HL-60 (cell line): ENCODE measurements around the gene PSTPIP1.

ENCODE experiments used
- POLR2AphosphoS5 ChIP-seq: IDR thresholded peaks from 2 replicates; pipeline ENCODE4 v1.6.1; 2012; ENCODE audit warnings: low read depth
- TF ChIP-seq, protein P1 (sequence below): IDR thresholded peaks from one replicate; pipeline ENCODE4 v1.5.1; 2011; ENCODE audit warnings: low read length, control low read depth, inconsistent platforms; ENCODE audit not compliant: insufficient read depth
- TF ChIP-seq, protein P2 (sequence below): IDR thresholded peaks from 2 replicates; pipeline ENCODE4 v1.6.1; 2012; ENCODE audit warnings: low read depth; ENCODE audit not compliant: insufficient replicate concordance

DNA sequence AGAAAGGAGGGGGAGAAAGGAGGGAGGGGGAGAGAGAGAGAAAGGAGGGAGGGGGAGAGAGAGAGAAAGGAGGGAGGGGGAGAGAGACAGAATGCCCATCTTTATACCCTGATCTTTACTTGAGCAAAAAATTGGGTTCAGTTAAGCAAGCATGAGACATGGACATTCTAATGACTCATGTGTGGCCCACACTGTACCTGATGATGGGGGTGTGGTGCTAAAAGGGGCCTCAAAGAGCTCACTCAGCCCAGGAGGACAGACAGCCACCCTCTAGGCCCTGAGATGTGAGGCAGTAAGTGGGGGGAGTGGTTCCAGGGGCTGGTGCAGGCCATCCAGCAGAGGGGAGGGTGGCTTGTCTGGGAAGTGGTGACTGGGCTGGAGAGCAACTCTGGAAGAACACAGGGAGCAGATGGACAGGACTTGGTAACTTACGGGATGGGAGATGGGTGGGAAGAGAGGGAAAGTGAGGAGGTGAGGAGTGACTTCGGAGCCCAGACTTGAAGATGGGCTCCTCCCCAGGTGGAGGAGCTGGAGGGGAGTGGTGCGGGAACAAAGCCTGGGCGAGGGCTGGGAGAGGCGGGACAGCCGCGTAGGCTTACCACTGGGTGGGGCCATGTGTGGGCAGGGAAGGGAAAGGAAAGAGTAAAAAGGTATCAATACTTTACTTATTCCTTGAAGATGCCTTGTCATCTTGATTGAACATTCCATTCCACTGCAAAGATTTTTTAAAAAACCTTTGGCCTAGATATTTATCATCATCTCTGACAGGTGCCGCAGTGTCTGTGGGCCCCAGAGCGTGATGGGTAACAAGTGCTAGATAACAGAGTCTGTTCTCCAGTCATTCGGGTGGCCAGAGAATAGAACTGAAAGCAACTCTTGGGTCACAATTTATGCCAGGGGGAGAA, 43.6 kb downstream of the PSTPIP1 start:
- TF ChIP-seq, protein P1, sequence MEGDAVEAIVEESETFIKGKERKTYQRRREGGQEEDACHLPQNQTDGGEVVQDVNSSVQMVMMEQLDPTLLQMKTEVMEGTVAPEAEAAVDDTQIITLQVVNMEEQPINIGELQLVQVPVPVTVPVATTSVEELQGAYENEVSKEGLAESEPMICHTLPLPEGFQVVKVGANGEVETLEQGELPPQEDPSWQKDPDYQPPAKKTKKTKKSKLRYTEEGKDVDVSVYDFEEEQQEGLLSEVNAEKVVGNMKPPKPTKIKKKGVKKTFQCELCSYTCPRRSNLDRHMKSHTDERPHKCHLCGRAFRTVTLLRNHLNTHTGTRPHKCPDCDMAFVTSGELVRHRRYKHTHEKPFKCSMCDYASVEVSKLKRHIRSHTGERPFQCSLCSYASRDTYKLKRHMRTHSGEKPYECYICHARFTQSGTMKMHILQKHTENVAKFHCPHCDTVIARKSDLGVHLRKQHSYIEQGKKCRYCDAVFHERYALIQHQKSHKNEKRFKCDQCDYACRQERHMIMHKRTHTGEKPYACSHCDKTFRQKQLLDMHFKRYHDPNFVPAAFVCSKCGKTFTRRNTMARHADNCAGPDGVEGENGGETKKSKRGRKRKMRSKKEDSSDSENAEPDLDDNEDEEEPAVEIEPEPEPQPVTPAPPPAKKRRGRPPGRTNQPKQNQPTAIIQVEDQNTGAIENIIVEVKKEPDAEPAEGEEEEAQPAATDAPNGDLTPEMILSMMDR = no peak
- TF ChIP-seq POLR2AphosphoS5 = no peak
- TF ChIP-seq, protein P2, sequence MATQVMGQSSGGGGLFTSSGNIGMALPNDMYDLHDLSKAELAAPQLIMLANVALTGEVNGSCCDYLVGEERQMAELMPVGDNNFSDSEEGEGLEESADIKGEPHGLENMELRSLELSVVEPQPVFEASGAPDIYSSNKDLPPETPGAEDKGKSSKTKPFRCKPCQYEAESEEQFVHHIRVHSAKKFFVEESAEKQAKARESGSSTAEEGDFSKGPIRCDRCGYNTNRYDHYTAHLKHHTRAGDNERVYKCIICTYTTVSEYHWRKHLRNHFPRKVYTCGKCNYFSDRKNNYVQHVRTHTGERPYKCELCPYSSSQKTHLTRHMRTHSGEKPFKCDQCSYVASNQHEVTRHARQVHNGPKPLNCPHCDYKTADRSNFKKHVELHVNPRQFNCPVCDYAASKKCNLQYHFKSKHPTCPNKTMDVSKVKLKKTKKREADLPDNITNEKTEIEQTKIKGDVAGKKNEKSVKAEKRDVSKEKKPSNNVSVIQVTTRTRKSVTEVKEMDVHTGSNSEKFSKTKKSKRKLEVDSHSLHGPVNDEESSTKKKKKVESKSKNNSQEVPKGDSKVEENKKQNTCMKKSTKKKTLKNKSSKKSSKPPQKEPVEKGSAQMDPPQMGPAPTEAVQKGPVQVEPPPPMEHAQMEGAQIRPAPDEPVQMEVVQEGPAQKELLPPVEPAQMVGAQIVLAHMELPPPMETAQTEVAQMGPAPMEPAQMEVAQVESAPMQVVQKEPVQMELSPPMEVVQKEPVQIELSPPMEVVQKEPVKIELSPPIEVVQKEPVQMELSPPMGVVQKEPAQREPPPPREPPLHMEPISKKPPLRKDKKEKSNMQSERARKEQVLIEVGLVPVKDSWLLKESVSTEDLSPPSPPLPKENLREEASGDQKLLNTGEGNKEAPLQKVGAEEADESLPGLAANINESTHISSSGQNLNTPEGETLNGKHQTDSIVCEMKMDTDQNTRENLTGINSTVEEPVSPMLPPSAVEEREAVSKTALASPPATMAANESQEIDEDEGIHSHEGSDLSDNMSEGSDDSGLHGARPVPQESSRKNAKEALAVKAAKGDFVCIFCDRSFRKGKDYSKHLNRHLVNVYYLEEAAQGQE = no peak
